BE2C (cell line): Measurements from ENCODE around the gene BLVRA.
A peak's percentile ranks its signal among the peaks of the same experiment; 100 is the strongest.

Source experiments
- DNase-seq: peaks from one replicate; pipeline ENCODE4 v3.0.0-alpha.2; 2020
- H3K27me3 ChIP-seq: fragments of 250-450 bp; sonication (Bioruptor Pico); 2 replicates; pipeline ENCODE4 v1.5.1; 2020; ENCODE audit warnings: mild to moderate bottlenecking
- H3K36me3 ChIP-seq: fragments of 250-450 bp; sonication (Bioruptor Pico); 2 replicates; pipeline ENCODE4 v1.5.1; 2020; ENCODE audit warnings: mild to moderate bottlenecking
- H3K4me1 ChIP-seq: fragments of 250-450 bp; sonication (Bioruptor Pico); 2 replicates; pipeline ENCODE4 v1.5.1; 2020
- H3K4me3 ChIP-seq: 2 replicates; pipeline ENCODE4 v1.5.1; 2011; ENCODE audit warnings: low read depth, low read length
- H3K9me3 ChIP-seq: fragments of 250-450 bp; sonication (Bioruptor Pico); 2 replicates; pipeline ENCODE4 v1.5.1; 2020
- TF ChIP-seq, protein P1 (sequence below): IDR thresholded peaks from 2 replicates; pipeline ENCODE4 v1.5.1; 2012; ENCODE audit warnings: mild to moderate bottlenecking, low read depth, low read length

The BLVRA gene

DNA sequence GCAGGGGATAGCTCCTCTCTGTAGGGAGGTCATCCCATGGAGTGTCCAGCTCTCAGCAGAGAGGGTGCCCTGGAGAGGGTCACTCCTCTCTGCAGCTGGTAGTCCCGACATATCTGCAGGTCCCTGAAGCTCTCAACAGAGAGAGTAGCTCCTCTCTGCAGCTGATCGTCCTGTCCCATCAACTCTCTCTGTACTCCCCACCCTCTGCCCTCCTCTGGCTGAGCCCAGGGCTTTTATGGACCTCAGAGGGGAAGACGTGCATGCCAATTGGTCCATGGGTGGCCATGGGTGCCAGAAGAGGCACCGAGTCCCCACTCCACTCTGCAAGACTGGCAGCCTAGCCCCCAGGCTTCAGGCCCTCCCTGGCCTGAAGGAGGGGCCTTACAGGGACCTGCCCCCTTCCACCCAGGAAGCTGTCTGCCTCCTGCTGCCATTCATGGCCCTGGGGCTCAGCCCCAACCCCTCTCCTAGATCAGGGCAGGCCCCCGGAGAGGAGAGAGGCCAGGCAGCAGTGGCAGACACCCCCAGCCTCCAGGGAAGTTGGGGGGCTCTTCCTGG lies 9.0 kb upstream of the BLVRA start:
- Histone ChIP-seq H3K9me3 (0 out of 2 replicates have a peak, but pooled peaks cover 4% of the 10 kb centered on the region), H3K27me3 (no peaks in the 10 kb centered on the region), H3K36me3 (no peaks in the 10 kb centered on the region), H3K4me3 (no peak overlapping the region), H3K4me1 (peaks cover 8% of the 10 kb centered on the region)
- TF ChIP-seq, protein P1, sequence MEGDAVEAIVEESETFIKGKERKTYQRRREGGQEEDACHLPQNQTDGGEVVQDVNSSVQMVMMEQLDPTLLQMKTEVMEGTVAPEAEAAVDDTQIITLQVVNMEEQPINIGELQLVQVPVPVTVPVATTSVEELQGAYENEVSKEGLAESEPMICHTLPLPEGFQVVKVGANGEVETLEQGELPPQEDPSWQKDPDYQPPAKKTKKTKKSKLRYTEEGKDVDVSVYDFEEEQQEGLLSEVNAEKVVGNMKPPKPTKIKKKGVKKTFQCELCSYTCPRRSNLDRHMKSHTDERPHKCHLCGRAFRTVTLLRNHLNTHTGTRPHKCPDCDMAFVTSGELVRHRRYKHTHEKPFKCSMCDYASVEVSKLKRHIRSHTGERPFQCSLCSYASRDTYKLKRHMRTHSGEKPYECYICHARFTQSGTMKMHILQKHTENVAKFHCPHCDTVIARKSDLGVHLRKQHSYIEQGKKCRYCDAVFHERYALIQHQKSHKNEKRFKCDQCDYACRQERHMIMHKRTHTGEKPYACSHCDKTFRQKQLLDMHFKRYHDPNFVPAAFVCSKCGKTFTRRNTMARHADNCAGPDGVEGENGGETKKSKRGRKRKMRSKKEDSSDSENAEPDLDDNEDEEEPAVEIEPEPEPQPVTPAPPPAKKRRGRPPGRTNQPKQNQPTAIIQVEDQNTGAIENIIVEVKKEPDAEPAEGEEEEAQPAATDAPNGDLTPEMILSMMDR, result no peak
- DNase-seq, result no peak

GRCh38 chr7:43750016-43750887 lies 8.2 kb upstream of the BLVRA start:
- H3K27me3 ChIP-seq, result no peaks in the 10 kb centered on the region
- peak; percentile 83 for DNase-seq
- H3K36me3 ChIP-seq, result no peaks in the 10 kb centered on the region
- peaks cover 11% of the 10 kb centered on the region for H3K4me1 ChIP-seq
- 0 out of 2 replicates have a peak, but pooled peaks cover 4% of the 10 kb centered on the region for H3K9me3 ChIP-seq
- H3K4me3 ChIP-seq, result peak overlapping the region; percentile 9; the same call in 1 of the 2 replicates
- TF ChIP-seq, protein P1, result no peak

DNA sequence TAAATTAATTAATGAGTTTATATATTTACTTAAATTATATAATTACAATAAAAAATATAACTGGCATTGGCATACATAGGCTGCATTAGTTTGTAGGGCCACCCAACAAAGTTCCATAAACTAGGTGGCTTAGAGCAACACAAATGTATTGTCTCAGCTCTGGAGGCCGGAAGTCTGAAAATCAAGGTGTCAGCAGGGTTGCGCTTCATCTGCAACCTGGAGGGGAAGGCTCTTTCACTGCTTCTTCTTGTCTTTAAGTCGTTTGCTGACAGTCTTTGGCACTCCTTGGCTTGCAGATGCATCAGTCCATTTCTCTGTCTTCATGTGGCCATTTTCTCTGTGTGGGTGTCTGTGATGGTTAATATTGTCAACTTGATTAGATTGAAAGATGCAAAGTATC lies 6.1 kb upstream of the BLVRA start:
- TF ChIP-seq, protein P1, result no peak
- Histone ChIP-seq H3K36me3 (no peaks in the 10 kb centered on the region), H3K4me1 (peaks cover 21% of the 10 kb centered on the region), H3K27me3 (no peaks in the 10 kb centered on the region), H3K4me3 (no peak overlapping the region), H3K9me3 (0 out of 2 replicates have a peak, but pooled peaks cover 4% of the 10 kb centered on the region)
- no peak for DNase-seq

- H3K9me3 ChIP-seq, result 0 out of 2 replicates have a peak, but pooled peaks cover 4% of the 10 kb centered on the region
- DNase-seq, result no peak
- no peaks in the 10 kb centered on the region for H3K36me3 ChIP-seq
- TF ChIP-seq, protein P1, result no peak
- H3K4me3 ChIP-seq, result no peak overlapping the region
- peaks cover 21% of the 10 kb centered on the region for H3K4me1 ChIP-seq
- no peaks in the 10 kb centered on the region for H3K27me3 ChIP-seq
These were observed 5.1 kb upstream of the BLVRA start for GRCh38 chr7:43753271-43753810.

DNA sequence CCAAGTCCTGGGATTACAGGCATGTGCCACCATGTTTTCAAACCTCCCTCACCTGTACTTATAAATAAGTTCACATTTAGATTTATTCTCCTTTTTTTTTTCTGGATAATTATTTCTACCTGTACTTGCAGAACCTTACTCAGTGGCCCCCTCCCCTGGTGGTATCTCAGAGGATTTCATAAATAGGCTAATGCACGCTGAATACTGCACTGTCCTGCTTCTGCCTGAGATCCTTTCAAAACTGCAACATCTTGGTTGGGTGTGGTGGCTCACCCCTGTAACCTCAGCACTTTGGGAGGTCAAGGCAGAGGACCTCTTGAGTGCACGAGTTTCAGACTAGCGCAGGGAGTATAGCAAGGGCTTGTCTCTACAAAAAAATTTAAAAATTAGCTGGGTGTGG lies 4.6 kb upstream of the BLVRA start:
- no peak for DNase-seq
- peaks cover 21% of the 10 kb centered on the region for H3K4me1 ChIP-seq
- no peaks in the 10 kb centered on the region for H3K27me3 ChIP-seq
- H3K4me3 ChIP-seq, result no peak overlapping the region
- H3K9me3 ChIP-seq, result 0 out of 2 replicates have a peak, but pooled peaks cover 4% of the 10 kb centered on the region
- H3K36me3 ChIP-seq, result no peaks in the 10 kb centered on the region
- TF ChIP-seq, protein P1, result no peak

DNA sequence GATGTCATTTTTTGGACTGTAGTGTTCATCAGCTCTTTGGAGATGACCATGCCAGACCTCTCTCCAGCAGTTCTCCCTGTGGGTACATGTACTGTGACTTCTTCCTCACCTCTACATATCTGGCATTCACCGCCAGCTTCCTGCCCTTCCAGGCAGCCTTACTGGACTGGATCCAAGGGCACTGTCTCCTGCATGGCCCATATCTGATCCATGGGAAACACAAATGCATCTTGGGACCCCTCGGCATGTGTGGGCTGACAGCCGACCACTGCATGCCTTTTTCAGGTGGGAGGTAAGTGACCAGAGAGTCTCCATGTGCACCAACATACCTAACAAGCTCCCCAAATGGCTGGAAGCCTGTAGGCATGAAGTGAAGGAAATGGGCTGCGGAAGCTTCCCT lies 3.9 kb upstream of the BLVRA start:
- H3K4me3 ChIP-seq, result no peak overlapping the region
- peaks cover 20% of the 10 kb centered on the region for H3K4me1 ChIP-seq
- no peaks in the 10 kb centered on the region for H3K27me3 ChIP-seq
- TF ChIP-seq, protein P1, result no peak
- no peaks in the 10 kb centered on the region for H3K36me3 ChIP-seq
- H3K9me3 ChIP-seq, result 0 out of 2 replicates have a peak, but pooled peaks cover 4% of the 10 kb centered on the region
- DNase-seq, result peak; percentile 48
